IMR-90 (cell line): ENCODE measurements around the gene CENPP. TPM values are rescaled to one million over a fixed set of nuclear protein-coding genes. Genes with fewer than 3 reads are reported as not detected.

Source experiments
- ATAC-seq: fragments of 200-7000 bp; cut with Tn5 transposase; 2 replicates; pipeline ENCODE4 v1.9.1; 2020; ENCODE audit warnings: low read depth, mild to moderate bottlenecking, moderate library complexity
- BruUV-seq: library from RNA; stranded (reverse); fragments of 400-500 nt; replicated peaks from 2 replicates; lab custom pipeline; 2021; lab: Mats Ljungman, UMichigan
- CTCF ChIA-PET: fragments of 300-600 bp; formaldehyde crosslinking; extraction: SDS; loops from one replicate; lab custom pipeline; 2021; ENCODE audit warnings: antibody characterized with exemption; lab: Yijun Ruan, JAX
- POLR2A ChIA-PET: fragments of 300-600 bp; sonication (Branson Sonifier 250); formaldehyde crosslinking; loops from one replicate; lab custom pipeline; 2022; ENCODE audit warnings: antibody characterized with exemption; ENCODE audit not compliant: unreplicated experiment; lab: Charles Lee
- DNase-seq: peaks from one replicate; pipeline ENCODE4 v3.0.0; 2013
- H2AFZ ChIP-seq: replicated peaks from 2 replicates; pipeline ENCODE3; 2013; ENCODE audit warnings: low read length, mild to moderate bottlenecking; ENCODE audit not compliant: poor library complexity
- H2AK5ac ChIP-seq: 2 replicates; pipeline ENCODE4 v1.6.1; 2013; ENCODE audit warnings: low read depth, low read length, inconsistent platforms
- H2AK9ac ChIP-seq: replicated peaks from 2 replicates; pipeline ENCODE3; 2013; ENCODE audit warnings: mild to moderate bottlenecking, low read depth, low read length, moderate library complexity; ENCODE audit not compliant: poor library complexity
- H2BK120ac ChIP-seq: 2 replicates; pipeline ENCODE4 v1.6.1; 2013; ENCODE audit warnings: low read depth, low read length, inconsistent platforms
- H2BK15ac ChIP-seq: 3 replicates; pipeline ENCODE4 v1.6.1; 2013; ENCODE audit warnings: low read depth, low read length, inconsistent platforms
- H2BK20ac ChIP-seq: 2 replicates; pipeline ENCODE4 v1.6.1; 2013; ENCODE audit warnings: low read depth, mild to moderate bottlenecking, inconsistent platforms, low read length, moderate library complexity
- H2BK5ac ChIP-seq: 2 replicates; pipeline ENCODE4 v1.6.1; 2013; ENCODE audit warnings: mild to moderate bottlenecking, low read depth, low read length, inconsistent platforms; ENCODE audit not compliant: poor library complexity, severe bottlenecking
- H3K14ac ChIP-seq: replicated peaks from 2 replicates; pipeline ENCODE4 v1.6.1; 2013; ENCODE audit warnings: low read depth, low read length, inconsistent platforms
- H3K18ac ChIP-seq: 2 replicates; pipeline ENCODE4 v1.6.1; 2013; ENCODE audit warnings: low read depth, low read length, control low read depth
- H3K23ac ChIP-seq: 2 replicates; pipeline ENCODE4 v1.6.1; 2013; ENCODE audit warnings: low read depth, low read length, inconsistent platforms
- H3K27ac ChIP-seq: 2 replicates; pipeline ENCODE4 v1.5.1; 2013; ENCODE audit warnings: mild to moderate bottlenecking, control low read depth, low read length; ENCODE audit not compliant: insufficient read depth
- H3K27me3 ChIP-seq: 2 replicates; pipeline ENCODE4 v1.6.1; 2013; ENCODE audit warnings: low read length; ENCODE audit not compliant: control insufficient read depth, insufficient read depth
- H3K36me3 ChIP-seq: 2 replicates; pipeline ENCODE4 v1.6.1; 2013; ENCODE audit warnings: low read length, mixed read lengths; ENCODE audit not compliant: control insufficient read depth, insufficient read depth
- H3K4ac ChIP-seq: 2 replicates; pipeline ENCODE4 v1.6.1; 2013; ENCODE audit warnings: low read depth, low read length, inconsistent platforms
- H3K4me1 ChIP-seq: 2 replicates; pipeline ENCODE4 v1.6.1; 2013; ENCODE audit warnings: low read length, mixed read lengths; ENCODE audit not compliant: control insufficient read depth, insufficient read depth
- H3K4me2 ChIP-seq: 2 replicates; pipeline ENCODE4 v1.6.1; 2013; ENCODE audit warnings: low read depth, mild to moderate bottlenecking, control low read depth, low read length, moderate library complexity
- H3K4me3 ChIP-seq: 2 replicates; pipeline ENCODE4 v1.5.1; 2013; ENCODE audit warnings: low read depth, mild to moderate bottlenecking, control low read depth, low read length, moderate library complexity; ENCODE audit not compliant: insufficient read depth
- H3K56ac ChIP-seq: 2 replicates; pipeline ENCODE4 v1.6.1; 2013; ENCODE audit warnings: low read length, inconsistent platforms; ENCODE audit not compliant: insufficient read depth; ENCODE audit errors: extremely low read depth
- H3K79me1 ChIP-seq, 2 experiments: 2 replicates each; pipeline ENCODE4 v1.6.1; 2013; ENCODE audit warnings: low read length in 2 of 2, inconsistent platforms in 1 of 2, low read depth in 1 of 2
- H3K9ac ChIP-seq: 2 replicates; pipeline ENCODE4 v1.6.1; 2013; ENCODE audit warnings: low read depth, low read length, control low read depth
- H3K9me1 ChIP-seq: 2 replicates; pipeline ENCODE4 v1.6.1; 2013; ENCODE audit warnings: low read length, inconsistent platforms; ENCODE audit not compliant: insufficient read depth
- H3K9me3 ChIP-seq: 2 replicates; pipeline ENCODE4 v1.6.1; 2013; ENCODE audit warnings: low read length; ENCODE audit not compliant: control insufficient read depth, insufficient read depth
- H4K20me1 ChIP-seq: 2 replicates; pipeline ENCODE4 v1.6.1; 2013; ENCODE audit warnings: low read length, inconsistent platforms; ENCODE audit not compliant: insufficient read depth
- H4K5ac ChIP-seq: 2 replicates; pipeline ENCODE4 v1.6.1; 2013; ENCODE audit warnings: mild to moderate bottlenecking, low read depth, low read length, control low read depth
- H4K8ac ChIP-seq, 2 experiments: 2 replicates each; pipeline ENCODE4 v1.6.1; 2013; ENCODE audit warnings: low read depth in 2 of 2, low read length in 2 of 2, control low read depth in 1 of 2, inconsistent platforms in 1 of 2
- H4K91ac ChIP-seq: 2 replicates; pipeline ENCODE4 v1.6.1; 2013; ENCODE audit warnings: low read depth, low read length, inconsistent platforms; ENCODE audit not compliant: insufficient read depth
- BHLHE40 ChIP-seq: fragments of 150-350 bp; IDR thresholded peaks from 2 replicates; pipeline ENCODE4 v1.6.1; 2016; ENCODE audit warnings: mild to moderate bottlenecking, low read depth, low read length
- CEBPB ChIP-seq: IDR thresholded peaks from 2 replicates; pipeline ENCODE4 v1.6.1; 2012; ENCODE audit warnings: low read depth, low read length, improper control_type of control experiment
- CTCF ChIP-seq: conservative IDR thresholded peaks from 2 replicates; pipeline ENCODE4 v1.5.1; 2012; ENCODE audit warnings: mild to moderate bottlenecking, low read depth, low read length, improper control_type of control experiment
- ELK1 ChIP-seq: fragments of 150-350 bp; IDR thresholded peaks from 2 replicates; pipeline ENCODE4 v1.6.1; 2016; ENCODE audit warnings: low read depth, mild to moderate bottlenecking, low read length, moderate library complexity, borderline replicate concordance
- FOS ChIP-seq: fragments of 150-350 bp; IDR thresholded peaks from 2 replicates; pipeline ENCODE4 v1.6.1; 2016; ENCODE audit warnings: low read depth, low read length
- MAFK ChIP-seq: IDR thresholded peaks from 2 replicates; pipeline ENCODE4 v1.6.1; 2012; ENCODE audit warnings: low read depth, low read length, improper control_type of control experiment
- MAZ ChIP-seq: IDR thresholded peaks from 2 replicates; pipeline ENCODE4 v1.6.1; 2012; ENCODE audit warnings: low read depth, mild to moderate bottlenecking, low read length, improper control_type of control experiment, moderate library complexity, borderline replicate concordance
- NFE2L2 ChIP-seq: fragments of 150-350 bp; IDR thresholded peaks from 2 replicates; pipeline ENCODE4 v1.6.1; 2016; ENCODE audit warnings: low read depth, mild to moderate bottlenecking, low read length
- POLR2A ChIP-seq: IDR thresholded peaks from 2 replicates; pipeline ENCODE4 v1.6.1; 2012; ENCODE audit warnings: mild to moderate bottlenecking, low read depth, low read length
- RAD21 ChIP-seq: IDR thresholded peaks from 2 replicates; pipeline ENCODE4 v1.6.1; 2012; ENCODE audit warnings: low read length, improper control_type of control experiment
- RCOR1 ChIP-seq: IDR thresholded peaks from 2 replicates; pipeline ENCODE4 v1.6.1; 2012; ENCODE audit warnings: mild to moderate bottlenecking, low read length, improper control_type of control experiment; ENCODE audit not compliant: insufficient replicate concordance
- RFX5 ChIP-seq: IDR thresholded peaks from 2 replicates; pipeline ENCODE4 v1.8.0; 2012; ENCODE audit warnings: low read depth, mild to moderate bottlenecking, low read length, moderate library complexity
- WGBS, 2 experiments: methylation state at CpG; one replicate each; pipeline versions ENCODE4 v1.1.5 to v1.1.7; 2013; ENCODE audit warnings: missing lambda C conversion rate in 2 of 2; ENCODE audit not compliant: insufficient read length in 1 of 2; ENCODE audit errors: extremely low coverage in 2 of 2; 5-methylcytosine and 5-hydroxymethylcytosine counted together
- dilution Hi-C: fragments of 300-500 bp; cut with HindIII; formaldehyde crosslinking; loops from one replicate; pipeline ENCODE4 v1.14.3; 2018; ENCODE audit warnings: low sequenced_read_pairs; ENCODE audit not compliant: unreplicated experiment
- in situ Hi-C: fragments of 300-500 bp; cut with MboI; formaldehyde crosslinking; loops from 3 replicates; pipeline ENCODE4 v1.14.3; 2019; ENCODE audit warnings: low sequenced_read_pairs, inconsistent platforms, mixed read lengths
- intact Hi-C: fragments of 100-400 bp; cut with micrococcal nuclease; formaldehyde crosslinking; loops from 2 replicates; pipeline ENCODE4 v1.10.0; 2022
- polyA plus RNA-seq, 3 experiments: library from polyadenylated mRNA; depleted of rRNA; stranded (reverse); fragments of >200 nt; gene quantifications; 2 replicates each; pipeline ENCODE4 v1.2.3, GENCODE V29; 2012; ENCODE audit warnings: low replicate concordance in 1 of 3
- total RNA-seq: library from RNA; depleted of rRNA; stranded (reverse); fragments of >200 nt; gene quantifications from 2 replicates; pipeline ENCODE4 v1.2.3, GENCODE V29; 2012

The CENPP gene
- total and polyA plus RNA-seq, 2 of the 4 experiments (the other 2 are of a cell fraction), result 1.4 to 2.0 TPM

- TF ChIP-seq MAZ, result no peak
Observed at GRCh38 chr9:92438900-92439526, 113.3 kb downstream of the CENPP start (continued).

- no peak overlapping the region for H4K91ac ChIP-seq
Observed at GRCh38 chr9:92439921-92440750, 114.4 kb downstream of the CENPP start.

More at GRCh38 chr9:92439921-92440750, 114.4 kb downstream of the CENPP start:
- no peak overlapping the region for H3K27ac ChIP-seq
- peaks cover 2% of the 10 kb centered on the region; the same call in 1 of the 2 replicates for H3K4me1 ChIP-seq
- H2BK120ac ChIP-seq, result no peak overlapping the region
- H4K8ac ChIP-seq, result no peak overlapping the region
- peak overlapping the region; percentile 5; the same call in 1 of the 2 replicates for H3K4me2 ChIP-seq
- in situ Hi-C loops (loop anchor here (5.0 to 10.0 kb wide), 3 partner anchors 108 to 305 kb away; no protein-coding TSS in a partner anchor), intact Hi-C loops (loop anchor here (1.0 to 2.0 kb wide), 4 partner anchors 97 to 301 kb away; no protein-coding TSS in a partner anchor), dilution Hi-C loops (no loop called here)
- H3K18ac ChIP-seq, result no peak overlapping the region
- no peak overlapping the region for H2BK15ac ChIP-seq
- no peak overlapping the region for H2AK5ac ChIP-seq
- BruUV-seq, result no TSS peak
- H3K9me1 ChIP-seq, result no peaks in the 10 kb centered on the region
- no peak overlapping the region for H2BK20ac ChIP-seq
- no peak overlapping the region for H3K14ac ChIP-seq
- peak; percentile 66 for ATAC-seq
- no peaks in the 10 kb centered on the region for H3K27me3 ChIP-seq
- H3K79me1 ChIP-seq, result no peaks in the 10 kb centered on the region
- no peak overlapping the region for H3K9ac ChIP-seq
- no peak overlapping the region for H2AFZ ChIP-seq
- ChIA-PET POLR2A (no interaction called here), CTCF (interaction anchor here (0.8 to 1.6 kb wide), 2 partner anchors 114 to 300 kb away, joined by 4 to 5 read pairs; partner anchors contain the start of gene CENPP)
- TF ChIP-seq ELK1, result no peak
- 0 out of 2 replicates have a peak, but pooled peaks have one; percentile 20 for TF ChIP-seq BHLHE40
- no peak for TF ChIP-seq POLR2A
- TF ChIP-seq RFX5, result no peak
- no peak for TF ChIP-seq RCOR1
- no peak for TF ChIP-seq MAFK
- TF ChIP-seq RAD21, result no peak
- TF ChIP-seq FOS, result peak; percentile 77
- no peak for TF ChIP-seq CTCF
- peak; percentile 83 for TF ChIP-seq CEBPB
- no peak for TF ChIP-seq NFE2L2
- no peak overlapping the region for H3K4ac ChIP-seq
- no peak overlapping the region for H3K56ac ChIP-seq
- H3K36me3 ChIP-seq, result no peaks in the 10 kb centered on the region
- H2AK9ac ChIP-seq, result no peak overlapping the region
- no peak overlapping the region for H3K23ac ChIP-seq
- no peaks in the 10 kb centered on the region for H4K20me1 ChIP-seq
- H4K5ac ChIP-seq, result no peak overlapping the region
- no peak overlapping the region for H3K4me3 ChIP-seq
- no peaks in the 10 kb centered on the region for H3K9me3 ChIP-seq
- peak; percentile 90 for DNase-seq
- H2BK5ac ChIP-seq, result peak overlapping the region; percentile 36
- WGBS, 2 experiments, result no CpG with 5 or more reads among the region's 5 CpGs
